SU-DHL-6 (cell line): ENCODE results near the gene ARHGAP44.

Source experiments
- EZH2phosphoT487 ChIP-seq: fragments of 200-600 bp; sonication (generic), shearing (Covaris generic); conservative IDR thresholded peaks from 2 replicates; pipeline ENCODE4 v1.6.1; 2018; ENCODE audit warnings: mild to moderate bottlenecking, antibody characterized with exemption, low read length, moderate library complexity, mixed read lengths
- TF ChIP-seq, protein P1 (sequence below): fragments of 200-600 bp; sonication (generic); IDR thresholded peaks from one replicate; pipeline ENCODE4 v1.5.1; 2017; ENCODE audit warnings: antibody characterized with exemption, mild to moderate bottlenecking, low read length, moderate library complexity; ENCODE audit not compliant: insufficient read depth, poor library complexity, severe bottlenecking

DNA sequence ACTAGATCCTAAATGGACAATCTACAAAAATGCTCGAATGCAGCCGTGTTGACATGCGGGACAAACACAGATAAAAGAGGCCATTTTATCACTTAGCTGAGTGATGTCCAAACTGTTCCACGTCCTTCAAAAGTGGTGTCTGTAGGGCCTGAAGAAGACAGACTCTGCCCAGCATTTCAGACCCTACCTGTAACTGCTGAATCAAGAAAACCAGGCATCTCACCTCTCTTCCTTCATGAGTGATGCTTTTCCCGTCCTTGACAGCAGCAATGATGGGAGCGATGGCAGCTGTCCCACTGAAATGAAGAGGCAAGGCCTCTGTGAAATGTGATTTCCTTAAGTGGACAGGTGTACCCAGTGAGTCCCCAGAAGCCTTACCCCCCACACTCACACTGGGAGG lies 216.2 kb downstream of the ARHGAP44 start:
- TF ChIP-seq, protein P1, sequence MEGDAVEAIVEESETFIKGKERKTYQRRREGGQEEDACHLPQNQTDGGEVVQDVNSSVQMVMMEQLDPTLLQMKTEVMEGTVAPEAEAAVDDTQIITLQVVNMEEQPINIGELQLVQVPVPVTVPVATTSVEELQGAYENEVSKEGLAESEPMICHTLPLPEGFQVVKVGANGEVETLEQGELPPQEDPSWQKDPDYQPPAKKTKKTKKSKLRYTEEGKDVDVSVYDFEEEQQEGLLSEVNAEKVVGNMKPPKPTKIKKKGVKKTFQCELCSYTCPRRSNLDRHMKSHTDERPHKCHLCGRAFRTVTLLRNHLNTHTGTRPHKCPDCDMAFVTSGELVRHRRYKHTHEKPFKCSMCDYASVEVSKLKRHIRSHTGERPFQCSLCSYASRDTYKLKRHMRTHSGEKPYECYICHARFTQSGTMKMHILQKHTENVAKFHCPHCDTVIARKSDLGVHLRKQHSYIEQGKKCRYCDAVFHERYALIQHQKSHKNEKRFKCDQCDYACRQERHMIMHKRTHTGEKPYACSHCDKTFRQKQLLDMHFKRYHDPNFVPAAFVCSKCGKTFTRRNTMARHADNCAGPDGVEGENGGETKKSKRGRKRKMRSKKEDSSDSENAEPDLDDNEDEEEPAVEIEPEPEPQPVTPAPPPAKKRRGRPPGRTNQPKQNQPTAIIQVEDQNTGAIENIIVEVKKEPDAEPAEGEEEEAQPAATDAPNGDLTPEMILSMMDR, result no peak
- no peak for TF ChIP-seq EZH2phosphoT487
